Measurements from ENCODE around the gene CDH9.
"Not testable (repeated sequence)": the region's sequence is repeated elsewhere in the genome, so short reads cannot be mapped to it uniquely, and the experiment has no call there.

Gene CDH9

GRCh38 chr5:26893078-26893477 lies 145.3 kb downstream of the CDH9 start:
- intact Hi-C loops (cut with micrococcal nuclease) = no loop called here
- Mint-ChIP-seq H3K36me3 (ENCODE audit: low read depth) (no peaks in the 10 kb centered on the region), H3K4me1 (ENCODE audit: low read depth) (no peaks in the 10 kb centered on the region), H3K4me3 (no peak overlapping the region), H3K9me3 (peaks cover 20% of the 10 kb centered on the region), H3K27ac (no peak overlapping the region), H3K27me3 (no peaks in the 10 kb centered on the region)

- Mint-ChIP-seq H3K4me1 (ENCODE audit: low read depth) (no peaks in the 10 kb centered on the region), H3K4me3 (no peak overlapping the region), H3K36me3 (ENCODE audit: low read depth) (no peaks in the 10 kb centered on the region), H3K27ac (no peak overlapping the region), H3K9me3 (no peaks in the 10 kb centered on the region), H3K27me3 (no peaks in the 10 kb centered on the region)
- intact Hi-C loops (cut with micrococcal nuclease) = no loop called here
These were observed 148.6 kb downstream of the CDH9 start for GRCh38 chr5:26889815-26890214.

DNA sequence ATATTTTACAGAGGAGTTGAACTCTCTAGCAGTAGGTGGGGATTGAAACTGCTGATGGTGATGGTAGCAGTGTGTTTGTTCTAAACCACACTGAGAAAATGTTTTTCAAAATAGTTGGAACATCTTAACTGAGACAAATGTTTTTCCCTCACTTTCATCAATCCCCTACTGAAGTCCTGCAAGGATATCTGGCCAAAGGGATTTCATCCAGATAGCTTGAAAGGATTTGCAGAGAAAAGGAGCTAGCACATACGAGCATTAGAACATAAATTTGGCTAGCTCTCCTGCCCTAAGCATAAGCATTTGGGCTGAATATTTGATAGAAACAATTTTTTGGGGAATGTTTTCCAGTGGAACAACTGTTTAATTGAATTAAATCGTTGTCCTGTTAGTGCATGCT lies 153.9 kb downstream of the CDH9 start:
- H3K27ac Mint-ChIP-seq = no peak overlapping the region
- H3K36me3 Mint-ChIP-seq (ENCODE audit: low read depth) = no peaks in the 10 kb centered on the region
- no peaks in the 10 kb centered on the region for H3K27me3 Mint-ChIP-seq
- H3K4me1 Mint-ChIP-seq (ENCODE audit: low read depth) = no peaks in the 10 kb centered on the region
- H3K4me3 Mint-ChIP-seq = no peak overlapping the region
- intact Hi-C loops (cut with micrococcal nuclease) = no loop called here
- no peaks in the 10 kb centered on the region for H3K9me3 Mint-ChIP-seq

- no peaks in the 10 kb centered on the region for H3K4me1 Mint-ChIP-seq (ENCODE audit: low read depth)
- H3K27ac Mint-ChIP-seq = no peak overlapping the region
- intact Hi-C loops (cut with micrococcal nuclease) = no loop called here
- H3K9me3 Mint-ChIP-seq = no peaks in the 10 kb centered on the region
- no peaks in the 10 kb centered on the region for H3K27me3 Mint-ChIP-seq
- no peak overlapping the region for H3K4me3 Mint-ChIP-seq
- H3K36me3 Mint-ChIP-seq (ENCODE audit: low read depth) = no peaks in the 10 kb centered on the region
These were observed 155.0 kb downstream of the CDH9 start for GRCh38 chr5:26883375-26883774.

GRCh38 chr5:26881901-26882300 lies 156.5 kb downstream of the CDH9 start:
- Mint-ChIP-seq H3K27me3 (no peaks in the 10 kb centered on the region), H3K4me3 (no peak overlapping the region), H3K27ac (no peak overlapping the region), H3K4me1 (ENCODE audit: low read depth) (no peaks in the 10 kb centered on the region), H3K36me3 (ENCODE audit: low read depth) (no peaks in the 10 kb centered on the region), H3K9me3 (peaks cover 9% of the 10 kb centered on the region)
- intact Hi-C loops (cut with micrococcal nuclease) = no loop called here

DNA sequence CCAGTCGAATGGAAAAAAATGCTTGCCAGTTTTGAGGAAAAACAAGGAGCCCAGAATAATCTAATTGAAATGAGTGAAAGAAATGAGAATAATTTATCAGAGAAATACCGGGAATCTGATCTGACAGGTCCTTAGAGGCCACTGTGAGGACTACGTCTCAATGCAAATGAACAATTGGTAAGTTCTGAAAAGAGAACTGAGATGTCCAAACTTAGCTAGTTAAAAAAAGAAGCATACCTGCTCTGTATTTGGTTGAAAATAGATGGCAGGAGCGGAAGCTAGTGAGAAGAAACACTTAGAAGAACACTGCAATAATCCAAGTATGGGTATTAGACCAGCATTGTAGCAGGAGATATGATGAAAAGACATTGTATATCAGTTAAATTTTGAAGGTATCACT lies 161.2 kb downstream of the CDH9 start:
- Mint-ChIP-seq H3K36me3 (ENCODE audit: low read depth) (no peaks in the 10 kb centered on the region), H3K4me1 (ENCODE audit: low read depth) (no peaks in the 10 kb centered on the region), H3K27ac (no peak overlapping the region), H3K27me3 (no peaks in the 10 kb centered on the region), H3K9me3 (peaks cover 9% of the 10 kb centered on the region), H3K4me3 (no peak overlapping the region)
- intact Hi-C loops (cut with micrococcal nuclease) = no loop called here

GRCh38 chr5:26872337-26872736 lies 166.0 kb downstream of the CDH9 start:
- Mint-ChIP-seq H3K4me1 (ENCODE audit: low read depth) (no peaks in the 10 kb centered on the region), H3K4me3 (no peak overlapping the region), H3K27me3 (no peaks in the 10 kb centered on the region), H3K36me3 (ENCODE audit: low read depth) (no peaks in the 10 kb centered on the region), H3K9me3 (peaks cover 4% of the 10 kb centered on the region), H3K27ac (no peak overlapping the region)
- intact Hi-C loops (cut with micrococcal nuclease) = no loop called here

GRCh38 chr5:26869781-26870180 lies 168.6 kb downstream of the CDH9 start:
- H3K27me3 Mint-ChIP-seq = no peaks in the 10 kb centered on the region

GRCh38 chr5:26868504-26868903 lies 169.9 kb downstream of the CDH9 start:
- H3K4me1 Mint-ChIP-seq (ENCODE audit: low read depth) = no peaks in the 10 kb centered on the region
- H3K4me3 Mint-ChIP-seq = no peak overlapping the region
- no peaks in the 10 kb centered on the region for H3K9me3 Mint-ChIP-seq
- intact Hi-C loops (cut with micrococcal nuclease) = no loop called here
- H3K27me3 Mint-ChIP-seq = no peaks in the 10 kb centered on the region
- no peak overlapping the region for H3K27ac Mint-ChIP-seq
- no peaks in the 10 kb centered on the region for H3K36me3 Mint-ChIP-seq (ENCODE audit: low read depth)

More at GRCh38 chr5:26869781-26870180, 168.6 kb downstream of the CDH9 start:
- no peak overlapping the region for H3K27ac Mint-ChIP-seq
- no peaks in the 10 kb centered on the region for H3K9me3 Mint-ChIP-seq
- no peaks in the 10 kb centered on the region for H3K4me1 Mint-ChIP-seq (ENCODE audit: low read depth)
- H3K4me3 Mint-ChIP-seq = no peak overlapping the region
- intact Hi-C loops (cut with micrococcal nuclease) = no loop called here
- H3K36me3 Mint-ChIP-seq (ENCODE audit: low read depth) = no peaks in the 10 kb centered on the region

- no peaks in the 10 kb centered on the region for H3K4me1 Mint-ChIP-seq (ENCODE audit: low read depth)
- H3K27me3 Mint-ChIP-seq = no peaks in the 10 kb centered on the region
- peaks cover 11% of the 10 kb centered on the region for H3K9me3 Mint-ChIP-seq
These were observed 174.3 kb downstream of the CDH9 start for GRCh38 chr5:26864061-26864460.

GRCh38 chr5:26856238-26856637 lies 182.1 kb downstream of the CDH9 start:
- no peak overlapping the region for H3K4me3 Mint-ChIP-seq
- H3K27me3 Mint-ChIP-seq = no peaks in the 10 kb centered on the region
- H3K27ac Mint-ChIP-seq = no peak overlapping the region
- no peaks in the 10 kb centered on the region for H3K4me1 Mint-ChIP-seq (ENCODE audit: low read depth)
- peaks cover 78% of the 10 kb centered on the region for H3K9me3 Mint-ChIP-seq
- intact Hi-C loops (cut with micrococcal nuclease) = no loop called here
- no peaks in the 10 kb centered on the region for H3K36me3 Mint-ChIP-seq (ENCODE audit: low read depth)

More at GRCh38 chr5:26864061-26864460, 174.3 kb downstream of the CDH9 start:
- H3K27ac Mint-ChIP-seq = no peak overlapping the region
- H3K36me3 Mint-ChIP-seq (ENCODE audit: low read depth) = no peaks in the 10 kb centered on the region
- H3K4me3 Mint-ChIP-seq = no peak overlapping the region
- intact Hi-C loops (cut with micrococcal nuclease) = no loop called here

- H3K27ac Mint-ChIP-seq; H3K4me1 Mint-ChIP-seq (ENCODE audit: low read depth); H3K36me3 Mint-ChIP-seq (ENCODE audit: low read depth); intact Hi-C loops (cut with micrococcal nuclease); H3K4me3 Mint-ChIP-seq; H3K27me3 Mint-ChIP-seq: not testable (repeated sequence)
- H3K9me3 Mint-ChIP-seq = peaks cover 69% of the 10 kb centered on the region
These were observed 185.9 kb downstream of the CDH9 start for GRCh38 chr5:26852450-26852849.

GRCh38 chr5:26847041-26847736 lies 191.2 kb downstream of the CDH9 start:
- intact Hi-C loops (cut with micrococcal nuclease) = no loop called here
- Mint-ChIP-seq H3K4me3 (no peak overlapping the region), H3K27ac (no peak overlapping the region), H3K9me3 (peaks cover 35% of the 10 kb centered on the region), H3K36me3 (ENCODE audit: low read depth) (no peaks in the 10 kb centered on the region), H3K27me3 (no peaks in the 10 kb centered on the region), H3K4me1 (ENCODE audit: low read depth) (no peaks in the 10 kb centered on the region)

DNA sequence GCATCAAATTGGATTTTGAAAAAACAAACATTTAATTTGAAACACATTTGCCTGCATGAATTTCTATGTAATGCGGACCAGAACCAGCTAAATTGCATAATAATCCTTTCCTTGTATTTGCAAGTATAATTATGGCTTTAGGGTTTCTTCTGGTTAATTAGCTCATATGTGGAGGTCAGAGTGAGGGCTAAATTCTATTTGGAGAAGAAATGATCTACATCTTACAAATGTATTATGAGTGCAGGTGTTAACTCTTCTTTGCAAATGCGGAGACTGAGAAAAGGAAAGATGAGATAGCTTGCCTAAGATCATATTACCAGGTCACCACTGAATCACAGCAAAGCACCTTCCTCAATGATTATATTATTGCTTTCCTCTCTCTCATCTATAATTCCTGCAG lies 194.7 kb downstream of the CDH9 start:
- Mint-ChIP-seq H3K27ac (no peak overlapping the region), H3K27me3 (no peaks in the 10 kb centered on the region), H3K4me1 (ENCODE audit: low read depth) (no peaks in the 10 kb centered on the region), H3K36me3 (ENCODE audit: low read depth) (no peaks in the 10 kb centered on the region), H3K9me3 (peaks cover 28% of the 10 kb centered on the region), H3K4me3 (no peak overlapping the region)
- intact Hi-C loops (cut with micrococcal nuclease) = no loop called here

DNA sequence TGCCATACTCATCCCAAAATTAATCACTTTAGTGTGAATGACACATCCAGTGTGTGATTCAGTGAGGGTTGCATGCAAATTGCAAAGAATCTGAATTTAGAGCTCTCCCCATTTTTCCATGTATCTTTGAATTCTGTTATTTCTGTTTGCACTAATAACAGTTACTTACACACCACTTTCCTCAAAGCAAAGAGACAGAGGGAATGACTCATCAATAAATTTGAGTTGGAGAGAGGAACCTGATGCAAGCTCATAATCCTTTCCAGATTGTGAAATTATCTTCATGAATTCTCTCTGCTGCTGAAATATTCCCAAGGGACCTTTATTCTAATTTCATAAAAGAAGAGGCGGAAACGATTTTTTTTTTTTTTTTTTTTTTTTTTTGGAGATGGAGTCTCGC lies 204.8 kb downstream of the CDH9 start:
- Mint-ChIP-seq H3K27ac (no peak overlapping the region), H3K4me1 (ENCODE audit: low read depth) (no peaks in the 10 kb centered on the region), H3K9me3 (peaks cover 14% of the 10 kb centered on the region), H3K27me3 (no peaks in the 10 kb centered on the region), H3K4me3 (no peak overlapping the region), H3K36me3 (ENCODE audit: low read depth) (no peaks in the 10 kb centered on the region)
- intact Hi-C loops (cut with micrococcal nuclease) = no loop called here
